ENCODE results near the gene NEURL1B.

- no peak for TF ChIP-seq POLR2A (IDR thresholded peaks at IDR 0.05; ENCODE audit: extremely low read depth, insufficient read length)
- TF ChIP-seq, protein P1, sequence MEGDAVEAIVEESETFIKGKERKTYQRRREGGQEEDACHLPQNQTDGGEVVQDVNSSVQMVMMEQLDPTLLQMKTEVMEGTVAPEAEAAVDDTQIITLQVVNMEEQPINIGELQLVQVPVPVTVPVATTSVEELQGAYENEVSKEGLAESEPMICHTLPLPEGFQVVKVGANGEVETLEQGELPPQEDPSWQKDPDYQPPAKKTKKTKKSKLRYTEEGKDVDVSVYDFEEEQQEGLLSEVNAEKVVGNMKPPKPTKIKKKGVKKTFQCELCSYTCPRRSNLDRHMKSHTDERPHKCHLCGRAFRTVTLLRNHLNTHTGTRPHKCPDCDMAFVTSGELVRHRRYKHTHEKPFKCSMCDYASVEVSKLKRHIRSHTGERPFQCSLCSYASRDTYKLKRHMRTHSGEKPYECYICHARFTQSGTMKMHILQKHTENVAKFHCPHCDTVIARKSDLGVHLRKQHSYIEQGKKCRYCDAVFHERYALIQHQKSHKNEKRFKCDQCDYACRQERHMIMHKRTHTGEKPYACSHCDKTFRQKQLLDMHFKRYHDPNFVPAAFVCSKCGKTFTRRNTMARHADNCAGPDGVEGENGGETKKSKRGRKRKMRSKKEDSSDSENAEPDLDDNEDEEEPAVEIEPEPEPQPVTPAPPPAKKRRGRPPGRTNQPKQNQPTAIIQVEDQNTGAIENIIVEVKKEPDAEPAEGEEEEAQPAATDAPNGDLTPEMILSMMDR (IDR thresholded peaks at IDR 0.05; ENCODE audit: low read depth, low read length) = no peak
- no peak for TF ChIP-seq MYC (IDR thresholded peaks at IDR 0.05; ENCODE audit: low read depth, low read length)
Measured at GRCh38 chr5:172640139-172640538, 924 bp upstream of the NEURL1B start.
